ENCODE results near the gene RASL10A. TPM values are rescaled to one million over a fixed set of nuclear protein-coding genes. Genes with fewer than 3 reads are reported as not detected.
"Not testable (repeated sequence)": the region's sequence is repeated elsewhere in the genome, so short reads cannot be mapped to it uniquely, and the experiment has no call there.

RASL10A gene
- total RNA-seq: 0.83 TPM
- long read RNA-seq, partial matches to known transcripts: 1 of 4 reads
- long read RNA-seq, other reads (novel, unspliced or antisense): 0 of 4 reads

GRCh38 chr22:29315286-29316140, at the start of gene RASL10A:
Gene RASL10A (minus strand): TSS chr22:29315697. CDS start chr22:29315246, 451 bp downstream.
- peak; percentile 45 for DNase-seq
- Histone ChIP-seq H3K36me3 (peaks cover 6% of the 10 kb centered on the region), H3K4me3 (peak within 1 kb of the TSS; percentile 38), H3K27ac (no peak within 1 kb of the TSS), H3K4me1 (peaks cover 50% of the 10 kb centered on the region), H3K27me3 (ENCODE audit: low read depth) (peaks cover 38% of the 10 kb centered on the region), H3K9me3 (no peaks in the 10 kb centered on the region)
- intact Hi-C loops (cut with DNase I): no loop called here
- no peak for ATAC-seq
- TF ChIP-seq CTCF (IDR thresholded peaks at IDR 0.05): no peak

- no peak overlapping the region for H3K27ac ChIP-seq
Measured at GRCh38 chr22:29359469-29359868, 44.0 kb upstream of the RASL10A start.

GRCh38 chr22:29357193-29357890, 41.8 kb upstream of the RASL10A start:
- Histone ChIP-seq H3K36me3 (peaks cover 79% of the 10 kb centered on the region), H3K4me1 (peaks cover 11% of the 10 kb centered on the region)
- ATAC-seq; H3K4me3 ChIP-seq; H3K27me3 ChIP-seq (ENCODE audit: low read depth); H3K9me3 ChIP-seq; H3K27ac ChIP-seq; DNase-seq; intact Hi-C loops (cut with DNase I): not testable (repeated sequence)

More at GRCh38 chr22:29359469-29359868, 44.0 kb upstream of the RASL10A start:
- TF ChIP-seq CTCF (IDR thresholded peaks at IDR 0.05): peak; percentile 63
- no peak for DNase-seq
- intact Hi-C loops (cut with DNase I): no loop called here
- ATAC-seq: peak; percentile 65 to 72
- Histone ChIP-seq H3K27me3 (ENCODE audit: low read depth) (no peaks in the 10 kb centered on the region), H3K4me3 (no peak overlapping the region), H3K4me1 (peaks cover 22% of the 10 kb centered on the region), H3K36me3 (peaks cover 58% of the 10 kb centered on the region), H3K9me3 (no peaks in the 10 kb centered on the region)

GRCh38 chr22:29353860-29354259, 38.4 kb upstream of the RASL10A start:
- ATAC-seq: no peak
- intact Hi-C loops (cut with DNase I): no loop called here
- Histone ChIP-seq H3K4me3 (no peak overlapping the region), H3K36me3 (peaks cover 100% of the 10 kb centered on the region), H3K27ac (no peak overlapping the region), H3K27me3 (ENCODE audit: low read depth) (no peaks in the 10 kb centered on the region), H3K4me1 (no peaks in the 10 kb centered on the region), H3K9me3 (no peaks in the 10 kb centered on the region)
- DNase-seq: peak; percentile 12
- TF ChIP-seq CTCF (IDR thresholded peaks at IDR 0.05): no peak

- TF ChIP-seq CTCF (IDR thresholded peaks at IDR 0.05): no peak
- peaks cover 100% of the 10 kb centered on the region for H3K36me3 ChIP-seq
- no peaks in the 10 kb centered on the region for H3K27me3 ChIP-seq (ENCODE audit: low read depth)
- no peak overlapping the region for H3K27ac ChIP-seq
- no peaks in the 10 kb centered on the region for H3K9me3 ChIP-seq
- intact Hi-C loops (cut with DNase I): no loop called here
- DNase-seq (peak; percentile 10), ATAC-seq (no peak)
- H3K4me3 ChIP-seq: no peak overlapping the region
- H3K4me1 ChIP-seq: no peaks in the 10 kb centered on the region
Measured at GRCh38 chr22:29353286-29353685, 37.8 kb upstream of the RASL10A start.

Measured in lower lobe of right lung (tissue), 2 donors.